ENCODE measurements around the gene TBC1D1. TPM values are rescaled to one million over a fixed set of nuclear protein-coding genes. Genes with fewer than 3 reads are reported as not detected.

TBC1D1 gene
- total RNA-seq, 1 donor from 2014 or later, result 131 TPM

DNA sequence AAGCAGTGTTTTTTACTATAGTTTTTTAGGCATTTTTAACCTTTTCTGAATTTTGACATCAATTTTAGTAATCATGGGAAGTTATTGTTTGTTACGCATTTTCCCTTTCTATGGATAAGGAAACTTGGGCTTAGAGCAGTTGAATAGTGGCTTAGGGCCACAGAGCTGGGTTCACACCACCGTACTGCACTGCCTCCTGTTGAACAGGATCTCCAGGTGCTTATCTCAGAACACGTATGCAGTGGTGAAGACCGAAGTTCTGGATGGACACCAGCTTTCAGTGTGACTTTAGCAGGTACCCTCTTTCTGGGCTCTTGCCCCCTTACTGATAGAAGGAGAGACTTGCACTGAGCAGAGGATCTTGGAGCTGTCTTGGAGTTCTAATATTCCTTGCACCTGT, 206.9 kb downstream of the TBC1D1 start:
- ATAC-seq, result no peak
- intact Hi-C loops (cut with DNase I), result no loop called here
- DNase-seq (ENCODE audit: missing footprints), result no peak

DNA sequence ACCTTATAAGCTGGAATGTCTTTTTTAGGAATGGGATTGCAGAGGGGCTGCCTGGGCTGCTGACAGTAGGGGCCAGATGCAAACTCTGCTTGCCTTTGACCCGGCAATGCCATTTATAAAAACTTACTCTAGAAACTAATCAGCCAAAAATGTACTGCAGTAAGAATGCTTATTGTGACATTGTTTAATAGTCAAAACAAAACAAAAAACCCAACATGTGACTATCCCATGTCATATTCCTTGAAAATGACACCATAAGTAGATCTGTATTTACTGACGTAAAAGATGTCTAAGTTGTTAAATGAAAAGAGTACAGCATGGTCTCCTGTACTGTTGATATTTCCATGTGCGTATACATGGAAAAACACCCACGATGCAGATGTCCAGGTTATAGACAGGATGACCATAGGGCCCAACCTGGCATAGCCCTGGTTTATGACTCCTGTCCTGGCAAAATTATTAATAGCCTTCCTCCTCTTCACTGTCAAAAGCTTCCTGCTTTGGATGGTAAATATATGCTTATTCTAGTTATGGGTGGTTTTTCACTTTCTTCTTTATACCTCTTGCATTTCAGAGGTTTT, 208.2 kb downstream of the TBC1D1 start:
- DNase-seq (ENCODE audit: missing footprints) (no peak), ATAC-seq (no peak)
- intact Hi-C loops (cut with DNase I), result no loop called here

DNA sequence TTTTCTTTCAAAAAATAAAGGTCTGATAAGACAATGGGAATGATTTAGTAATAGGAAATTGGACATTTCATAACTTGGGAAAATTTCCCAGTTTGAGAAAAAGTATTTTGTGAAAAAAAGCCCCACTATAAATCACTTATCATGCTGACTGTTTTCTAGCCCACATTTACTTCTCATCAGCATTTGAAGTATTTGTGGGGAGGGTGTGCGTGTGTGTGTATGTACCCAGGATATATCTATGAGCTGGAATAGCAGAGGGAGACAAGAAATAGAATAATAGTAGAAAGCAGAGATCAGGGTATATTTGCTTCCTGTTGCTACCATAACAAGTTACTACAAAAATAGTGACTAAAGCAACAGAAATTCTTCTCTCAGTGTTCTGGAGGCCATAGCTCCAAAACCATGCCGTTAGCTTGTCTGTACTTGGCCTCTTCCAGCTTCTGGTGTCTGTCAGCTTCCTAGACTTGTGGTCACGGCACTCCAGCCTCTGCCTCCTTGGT, 209.1 kb downstream of the TBC1D1 start:
- DNase-seq (ENCODE audit: missing footprints), result no peak
- intact Hi-C loops (cut with DNase I), result no loop called here
- ATAC-seq, result no peak

DNA sequence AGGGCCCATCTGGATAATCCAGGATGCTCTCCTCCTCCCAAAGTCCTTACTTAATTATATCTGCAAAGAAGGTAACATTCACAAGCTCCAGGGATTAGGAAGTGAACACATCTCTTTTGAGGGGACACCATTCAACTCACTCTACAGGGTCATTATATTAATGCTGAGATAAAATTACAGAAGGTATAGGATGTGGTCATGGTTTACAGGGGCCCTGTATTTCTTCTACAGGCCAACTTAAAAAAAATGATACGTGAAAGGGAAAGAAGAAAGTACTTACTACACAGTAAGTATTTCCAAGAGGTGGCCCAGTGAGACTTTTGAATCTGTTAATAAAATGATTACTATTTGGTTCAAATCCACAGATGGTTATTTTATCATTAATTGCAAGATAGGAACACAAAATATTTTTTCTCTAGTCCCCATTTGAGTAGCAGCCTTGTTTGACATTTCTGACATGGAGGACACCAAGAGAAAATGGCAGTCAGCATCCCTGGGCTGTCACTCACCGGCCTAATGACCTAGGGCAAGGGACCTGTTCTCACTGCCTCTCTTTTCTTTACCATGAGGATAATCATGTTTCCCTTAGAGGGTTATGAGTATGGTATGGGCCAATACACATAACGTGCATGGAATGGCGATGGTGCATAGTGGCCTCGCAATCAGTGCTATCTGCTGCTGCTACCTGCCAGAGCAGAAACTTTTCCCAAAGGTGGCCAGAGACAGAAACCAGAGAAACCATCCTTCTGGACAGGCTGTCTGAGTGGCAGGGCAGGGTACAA, 209.8 kb downstream of the TBC1D1 start:
- intact Hi-C loops (cut with DNase I), result no loop called here
- no peak for ATAC-seq
- DNase-seq (ENCODE audit: missing footprints), result no peak

DNA sequence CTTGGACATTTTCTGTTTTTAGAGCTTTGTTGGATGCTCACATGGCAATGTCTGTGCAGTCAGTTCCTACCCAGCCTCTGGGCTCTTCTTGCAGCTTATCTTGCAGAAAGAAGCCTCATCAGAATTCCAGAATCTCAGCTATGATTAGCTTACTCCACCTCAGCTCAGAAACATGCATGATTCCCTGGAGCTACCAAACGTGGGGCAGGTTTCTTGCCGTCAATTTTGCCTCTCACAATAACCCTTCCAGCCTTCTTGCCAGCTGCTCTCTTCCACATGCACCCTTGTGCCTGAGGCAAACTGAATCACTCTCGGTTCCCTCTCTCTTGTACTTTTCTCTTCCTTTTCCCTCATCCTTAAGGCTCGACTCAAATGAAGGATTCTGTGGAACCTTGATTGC, 210.7 kb downstream of the TBC1D1 start:
- no peak for DNase-seq (ENCODE audit: missing footprints)
- intact Hi-C loops (cut with DNase I), result no loop called here
- no peak for ATAC-seq

DNA sequence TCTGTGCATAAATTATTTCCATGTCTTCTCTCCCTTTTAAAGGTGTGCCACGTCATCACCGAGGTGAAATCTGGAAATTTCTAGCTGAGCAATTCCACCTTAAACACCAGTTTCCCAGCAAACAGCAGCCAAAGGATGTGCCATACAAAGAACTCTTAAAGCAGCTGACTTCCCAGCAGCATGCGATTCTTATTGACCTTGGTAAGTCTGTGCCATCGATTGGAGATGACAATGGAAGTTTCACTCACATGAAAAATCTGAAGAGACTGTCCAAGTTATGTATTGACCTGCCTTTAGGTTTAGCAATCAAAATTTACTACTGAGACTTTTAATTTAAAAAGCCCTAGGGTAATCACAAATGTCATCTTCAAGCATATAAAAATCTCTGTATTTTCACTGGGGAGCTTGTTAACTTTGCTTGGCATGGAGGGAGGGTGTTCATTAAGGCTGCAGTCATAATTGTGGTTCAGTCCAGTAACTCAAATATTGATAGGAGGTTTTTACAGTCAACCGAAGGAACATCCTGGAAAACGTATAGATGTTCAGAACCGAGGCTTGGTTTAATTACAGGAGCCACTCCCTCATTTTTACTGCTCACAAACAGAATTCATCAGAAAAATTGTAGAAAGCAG, 212.2 kb downstream of the TBC1D1 start:
- intact Hi-C loops (cut with DNase I), result no loop called here
- ATAC-seq, result no peak
- no peak for DNase-seq (ENCODE audit: missing footprints)

DNA sequence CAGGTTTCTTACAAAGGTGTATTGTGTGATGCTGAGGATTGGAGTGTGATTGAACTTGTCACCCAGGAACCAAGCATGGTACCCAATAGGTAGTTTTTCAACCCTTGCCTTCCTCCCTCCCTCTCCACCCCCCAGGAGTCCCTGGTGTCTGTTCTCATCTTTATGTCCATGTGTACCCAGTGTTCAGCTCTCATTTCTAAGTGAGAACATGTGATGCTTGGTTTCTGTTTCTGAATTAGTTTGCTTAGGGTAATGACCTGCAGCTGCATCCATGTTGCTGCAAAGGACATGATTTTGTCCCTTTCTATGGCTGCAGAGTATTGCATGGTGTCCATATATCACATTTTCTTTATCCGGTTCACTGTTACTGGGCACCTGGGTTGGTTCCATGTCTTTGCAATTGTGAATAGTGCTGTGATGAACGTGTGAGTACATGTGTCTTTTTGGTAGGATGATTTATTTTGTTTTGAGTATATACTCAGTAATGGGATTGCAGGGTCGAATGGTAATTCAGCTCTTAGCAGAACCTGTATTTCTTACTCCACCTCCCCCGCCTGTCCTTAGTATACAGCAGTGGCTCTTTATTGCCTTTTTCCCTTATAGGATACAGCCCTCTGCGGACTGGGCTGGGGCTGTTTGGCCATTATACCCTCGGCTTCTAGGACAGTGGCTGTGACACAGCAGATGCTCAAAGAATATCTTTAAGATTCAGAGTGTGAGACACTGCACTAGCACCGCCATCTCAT, 214.8 kb downstream of the TBC1D1 start:
- ATAC-seq, result no peak
- intact Hi-C loops (cut with DNase I), result no loop called here
- no peak for DNase-seq (ENCODE audit: missing footprints)

DNA sequence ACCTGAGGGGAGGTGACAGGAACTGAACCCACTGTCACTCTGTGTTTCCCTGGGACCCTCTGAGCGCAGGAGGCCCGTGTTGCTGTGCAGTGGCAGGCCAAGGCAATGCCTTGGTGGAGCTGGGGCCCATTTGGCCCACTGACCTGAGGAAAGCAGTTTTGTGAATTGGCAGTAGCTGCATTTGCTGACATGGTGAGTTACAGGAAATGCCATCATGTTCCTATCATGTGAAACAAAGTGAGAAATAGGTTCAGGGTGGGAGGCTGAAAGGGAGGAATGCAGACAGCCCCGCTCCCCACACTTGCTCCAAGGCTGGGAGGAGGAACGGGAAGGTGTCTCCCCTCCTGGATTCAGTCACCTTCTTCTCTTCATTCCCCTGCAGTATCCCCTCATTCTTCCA, 215.4 kb downstream of the TBC1D1 start:
- intact Hi-C loops (cut with DNase I), result no loop called here
- ATAC-seq, result no peak
- DNase-seq (ENCODE audit: missing footprints), result no peak

DNA sequence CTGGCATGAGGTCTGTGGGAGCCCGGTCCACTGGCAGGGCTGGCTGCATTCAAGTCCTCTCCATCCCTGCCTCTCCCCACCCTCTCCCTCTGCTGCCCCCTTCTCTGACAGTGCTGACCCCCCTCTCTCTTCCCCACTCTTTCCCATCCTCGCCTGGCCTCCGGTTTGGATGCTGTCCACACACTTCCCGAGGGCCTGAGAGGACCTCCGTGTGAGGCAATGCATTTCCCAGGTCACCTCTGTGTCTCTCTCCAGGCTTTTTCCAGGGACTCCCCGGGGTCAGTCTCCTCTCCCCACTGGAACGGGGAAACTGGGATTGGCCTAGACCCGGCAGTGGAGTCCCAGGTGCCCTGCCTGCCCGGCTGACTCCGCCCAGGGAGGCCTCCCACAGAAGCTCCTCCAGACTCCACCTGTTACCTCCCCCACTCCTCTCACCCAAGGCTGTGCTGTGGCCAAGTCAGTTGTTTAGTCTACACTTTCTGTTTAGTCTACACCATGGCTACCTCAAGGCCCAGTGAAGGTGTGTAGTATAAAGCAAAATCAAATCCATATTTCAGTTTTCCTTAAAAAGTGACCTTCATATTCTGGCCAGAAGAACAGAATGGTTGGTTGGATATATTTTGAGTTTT, 216.1 kb downstream of the TBC1D1 start:
- no peak for DNase-seq (ENCODE audit: missing footprints)
- intact Hi-C loops (cut with DNase I), result no loop called here
- no peak for ATAC-seq

DNA sequence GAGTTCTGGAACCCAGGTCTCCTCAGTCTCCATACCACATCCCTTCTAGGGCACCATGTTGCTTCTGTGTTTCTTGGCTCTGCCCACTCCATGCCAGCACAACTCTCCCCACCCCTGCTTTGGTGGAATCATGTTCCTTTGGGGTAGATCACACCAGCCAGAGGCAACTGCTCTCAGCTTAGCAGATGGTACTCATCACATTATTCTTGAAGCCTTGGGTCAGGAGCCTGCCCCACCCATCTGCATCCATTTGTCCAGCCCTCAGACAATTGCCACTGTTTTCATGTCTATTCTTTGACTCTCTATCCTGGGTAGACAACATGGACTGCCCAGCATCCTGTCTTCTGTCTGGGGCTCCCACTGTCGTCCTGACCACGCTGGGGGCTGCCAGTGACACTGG, 216.9 kb downstream of the TBC1D1 start:
- intact Hi-C loops (cut with DNase I), result no loop called here
- no peak for ATAC-seq
- no peak for DNase-seq (ENCODE audit: missing footprints)

DNA sequence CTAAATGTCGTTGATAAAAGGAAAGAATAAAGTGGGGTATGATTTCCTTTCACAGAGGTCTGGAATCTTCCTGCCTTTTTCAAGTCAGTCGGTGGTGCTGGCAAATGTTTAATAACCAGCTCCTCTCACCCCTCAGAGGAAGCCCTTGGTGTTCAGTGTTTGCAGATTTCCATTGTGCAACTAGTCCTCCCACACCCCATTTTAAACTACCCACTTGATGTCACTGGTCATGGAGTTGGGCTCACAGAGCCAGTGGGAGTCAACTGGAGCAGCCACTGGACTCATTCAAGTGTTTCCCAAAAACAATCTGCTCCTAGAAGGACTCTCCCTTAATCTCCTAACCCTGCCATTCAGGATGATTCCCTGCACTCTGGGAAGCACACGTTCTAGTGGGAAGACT, 218.5 kb downstream of the TBC1D1 start:
- intact Hi-C loops (cut with DNase I), result no loop called here
- no peak for ATAC-seq
- DNase-seq (ENCODE audit: missing footprints), result no peak

DNA sequence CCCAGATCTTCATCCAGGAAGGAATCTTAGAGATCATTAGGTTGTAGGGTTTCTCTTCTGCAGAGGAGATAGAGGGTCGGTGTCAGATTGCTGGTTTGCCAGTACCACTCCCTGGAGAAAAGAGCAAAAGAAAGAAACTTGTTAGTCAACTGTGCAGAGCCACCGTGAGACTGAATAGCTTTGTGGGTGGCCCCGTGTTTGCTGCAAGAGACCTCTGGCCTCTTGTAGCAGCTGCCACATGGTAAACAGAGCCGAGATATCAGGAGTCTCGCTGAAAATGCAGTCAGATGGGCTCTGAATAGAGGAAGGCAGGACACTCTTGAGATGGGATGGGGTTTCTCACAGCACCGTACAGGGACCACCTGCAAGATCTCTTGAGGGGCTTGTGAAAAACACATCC, 219.0 kb downstream of the TBC1D1 start:
- intact Hi-C loops (cut with DNase I), result loop anchor here (5.0 kb wide), 1 partner anchor 33 kb away; no protein-coding TSS in a partner anchor
- DNase-seq (ENCODE audit: missing footprints), result no peak
- no peak for ATAC-seq

DNA sequence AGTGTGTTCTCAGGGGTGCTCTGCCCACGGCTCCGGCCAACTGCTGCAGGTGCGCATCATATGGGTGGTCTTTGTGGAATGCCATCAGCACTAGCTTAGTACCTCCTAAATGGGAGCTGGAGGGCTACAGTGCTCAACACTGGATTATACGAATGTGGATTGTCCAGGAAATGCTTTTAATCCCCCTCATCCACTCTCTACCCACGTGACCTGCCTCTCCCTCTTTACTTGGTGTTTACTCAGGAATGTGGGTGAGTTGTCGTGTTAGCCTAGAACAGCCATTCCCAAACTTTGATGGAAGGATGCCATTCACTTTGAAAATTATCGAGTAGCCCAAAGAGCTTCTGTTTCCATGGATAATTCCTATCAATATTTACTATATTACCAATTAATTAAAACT, 220.1 kb downstream of the TBC1D1 start:
- no peak for ATAC-seq
- DNase-seq (ENCODE audit: missing footprints), result no peak
- intact Hi-C loops (cut with DNase I), result loop anchor here (5.0 kb wide), 1 partner anchor 34 kb away; no protein-coding TSS in a partner anchor

DNA sequence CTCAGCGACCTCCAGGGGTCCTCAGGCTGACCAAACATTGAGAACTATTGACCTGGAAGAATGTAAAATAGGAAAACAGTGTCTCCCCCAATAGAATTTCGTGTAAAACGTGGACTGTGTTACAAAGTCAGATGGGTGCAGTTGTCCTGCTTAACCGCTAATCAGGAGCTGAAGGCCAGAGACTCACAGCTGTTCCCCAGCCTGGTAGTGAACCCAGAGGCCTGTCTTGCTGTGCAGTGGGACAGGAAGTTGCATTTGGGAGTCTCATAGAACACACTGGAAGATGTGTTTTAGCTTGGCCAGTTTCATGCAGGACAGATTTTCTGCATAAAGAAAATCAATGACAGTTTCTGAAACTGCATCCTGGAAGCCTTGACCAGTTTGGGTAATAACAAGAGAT, 220.8 kb downstream of the TBC1D1 start:
- no peak for DNase-seq (ENCODE audit: missing footprints)
- peak; percentile 38 for ATAC-seq
- intact Hi-C loops (cut with DNase I), result loop anchor here (5.0 kb wide), 1 partner anchor 34 kb away; no protein-coding TSS in a partner anchor

DNA sequence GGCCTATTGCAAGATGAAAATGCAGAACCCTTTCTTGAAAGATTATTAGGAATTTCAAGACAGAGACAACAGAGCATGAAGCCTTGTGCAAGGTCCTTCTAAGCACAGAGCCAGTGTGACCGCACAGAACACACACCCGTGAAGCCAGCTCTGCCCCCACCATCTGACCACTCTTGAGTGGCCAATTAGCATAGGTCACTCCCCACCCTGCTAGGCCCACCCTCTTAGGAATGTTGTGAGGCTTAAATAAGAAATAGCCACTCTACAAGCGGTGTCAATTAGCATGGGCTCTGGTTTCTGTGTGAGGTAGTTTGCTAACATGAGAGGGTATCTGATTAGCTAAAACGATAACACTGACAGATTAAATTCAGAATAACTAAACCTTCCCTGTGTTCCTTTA, 222.2 kb downstream of the TBC1D1 start:
- ATAC-seq (peak; percentile 60), DNase-seq (ENCODE audit: missing footprints) (no peak)
- intact Hi-C loops (cut with DNase I), result loop anchor here (5.0 kb wide), 1 partner anchor 36 kb away; no protein-coding TSS in a partner anchor

DNA sequence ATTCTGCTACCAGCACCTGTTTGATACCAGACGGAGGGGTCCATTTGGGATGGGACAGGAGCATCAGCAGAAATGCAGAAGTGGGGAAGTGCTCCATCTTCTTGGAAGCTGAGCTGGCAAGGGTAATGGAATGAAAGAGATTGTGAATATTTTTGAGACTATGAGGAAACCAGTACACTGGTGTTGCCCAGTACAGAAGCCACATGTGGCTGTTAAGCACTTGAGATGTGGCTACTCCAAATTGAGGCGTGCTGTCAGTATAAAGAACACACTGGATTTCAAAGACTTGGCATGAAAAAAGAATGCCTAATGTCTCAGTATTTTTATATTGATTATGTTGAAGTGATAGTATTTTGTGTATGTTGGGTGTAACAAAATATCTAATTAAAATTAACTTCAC, 222.7 kb downstream of the TBC1D1 start:
- no peak for DNase-seq (ENCODE audit: missing footprints)
- intact Hi-C loops (cut with DNase I), result loop anchor here (5.0 kb wide), 1 partner anchor 36 kb away; no protein-coding TSS in a partner anchor
- ATAC-seq, result no peak

DNA sequence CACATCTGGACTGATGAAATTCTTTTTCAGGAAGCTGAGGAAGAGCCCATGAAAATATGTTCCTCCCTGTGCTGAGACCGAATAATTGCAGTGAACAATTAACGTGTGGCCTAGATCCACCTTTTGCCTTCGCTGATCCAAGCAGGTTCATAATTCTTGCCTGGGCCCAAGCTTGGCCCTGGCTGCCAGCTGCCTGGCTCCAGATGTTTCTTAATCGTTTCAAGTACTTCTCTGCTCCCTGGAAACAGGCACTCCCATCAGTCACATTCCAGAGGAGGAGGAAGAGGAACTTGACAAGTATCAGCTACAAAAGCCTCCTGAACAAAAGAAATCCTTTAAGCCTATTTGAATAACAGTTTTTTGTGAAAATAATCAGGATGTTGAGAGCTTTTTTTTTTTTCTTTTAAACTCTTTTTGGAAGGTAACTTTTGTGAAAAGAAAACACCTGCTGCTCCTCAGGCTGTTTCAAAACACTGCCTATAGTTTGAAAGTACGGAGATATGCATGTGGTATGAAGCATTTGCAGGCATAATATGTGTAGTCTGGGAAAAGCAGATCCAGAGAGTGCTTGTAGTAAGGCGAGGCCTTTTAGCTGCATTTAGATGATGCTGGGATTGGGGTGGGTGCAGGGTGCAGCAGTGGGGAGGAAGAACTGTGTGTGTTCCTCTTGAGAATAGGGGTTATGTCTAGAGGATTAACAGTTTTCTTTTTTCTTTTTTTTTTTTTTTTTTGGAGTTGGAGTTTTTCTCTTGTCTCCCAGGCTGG, 223.7 kb downstream of the TBC1D1 start:
- peak; percentile 29 for ATAC-seq

DNA sequence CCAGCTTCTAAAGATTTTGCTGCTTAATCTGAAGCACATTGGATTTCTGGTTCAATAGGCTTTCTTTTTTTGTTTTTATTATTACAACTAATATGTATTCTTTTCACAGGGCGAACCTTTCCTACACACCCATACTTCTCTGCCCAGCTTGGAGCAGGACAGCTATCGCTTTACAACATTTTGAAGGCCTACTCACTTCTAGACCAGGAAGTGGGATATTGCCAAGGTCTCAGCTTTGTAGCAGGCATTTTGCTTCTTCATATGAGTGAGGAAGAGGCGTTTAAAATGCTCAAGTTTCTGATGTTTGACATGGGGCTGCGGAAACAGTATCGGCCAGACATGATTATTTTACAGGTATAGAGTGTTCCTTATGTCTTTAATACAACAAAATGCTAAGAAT, 224.7 kb downstream of the TBC1D1 start:
- ATAC-seq, result no peak
- intact Hi-C loops (cut with DNase I), result no loop called here

More for the DNA sequence above, 223.7 kb downstream of the TBC1D1 start:
- DNase-seq (ENCODE audit: missing footprints), result no peak
- intact Hi-C loops (cut with DNase I), result loop anchor here (5.0 kb wide), 1 partner anchor 37 kb away; no protein-coding TSS in a partner anchor

More for the DNA sequence above, 224.7 kb downstream of the TBC1D1 start:
- DNase-seq (ENCODE audit: missing footprints), result no peak
